CD4-positive, alpha-beta T cell (primary cell): ENCODE data around the gene DENND11. TPM values are rescaled to one million over a fixed set of nuclear protein-coding genes. Genes with fewer than 3 reads are reported as not detected.
"Not testable (repeated sequence)": the region's sequence is repeated elsewhere in the genome, so short reads cannot be mapped to it uniquely, and the experiment has no call there.

Experiments used
- ATAC-seq: fragments of 200-7000 bp; cut with Tn5 transposase; one replicate; pipeline ENCODE4 v1.10.0; 2022; ENCODE audit warnings: mild to moderate bottlenecking; ENCODE audit not compliant: poor library complexity
- CTCF ChIA-PET: fragments of 350-600 bp; sonication (Branson Sonifier 250); formaldehyde crosslinking; loops from one replicate; lab custom pipeline; 2021; ENCODE audit warnings: antibody characterized with exemption, inconsistent platforms; lab: Charles Lee
- POLR2A ChIA-PET: fragments of 350-600 bp; sonication (Branson Sonifier 250); formaldehyde crosslinking; loops from one replicate; lab custom pipeline; 2021; ENCODE audit warnings: antibody characterized with exemption, inconsistent platforms; lab: Charles Lee
- DNase-seq, 14 experiments: peaks; one replicate each; pipeline ENCODE4 v3.0.0-alpha.2; 2013 to 2020; ENCODE audit warnings: mixed read lengths in 2 of 14
- H3K27ac ChIP-seq, 2 donors: one replicate each; pipeline versions ENCODE4 v1.5.1 to v1.7.0; 2013; ENCODE audit warnings: low read length in 2 of 2, low read depth in 1 of 2, mild to moderate bottlenecking in 1 of 2
- H3K27me3 ChIP-seq, 2 experiments: 1 replicate in 1 of 2; 2 replicates in 1 of 2; pipeline versions ENCODE4 v1.6.1 to v1.7.0; 2013; ENCODE audit warnings: low read length in 2 of 2, control low read depth in 1 of 2, mild to moderate bottlenecking in 1 of 2, moderate library complexity in 1 of 2; ENCODE audit not compliant: insufficient read depth in 2 of 2, control insufficient read depth in 1 of 2
- H3K36me3 ChIP-seq: one replicate; pipeline ENCODE4 v1.6.1; 2013; ENCODE audit warnings: low read length, control low read depth; ENCODE audit not compliant: insufficient read depth
- H3K4me1 ChIP-seq: one replicate; pipeline ENCODE4 v1.6.1; 2013; ENCODE audit warnings: low read length, control low read depth; ENCODE audit not compliant: insufficient read depth
- H3K4me3 ChIP-seq: one replicate; pipeline ENCODE4 v1.5.1; 2013; ENCODE audit warnings: mild to moderate bottlenecking, low read length, moderate library complexity
- H3K9me3 ChIP-seq, 2 experiments: 1 replicate in 1 of 2; 2 replicates in 1 of 2; pipeline versions ENCODE4 v1.6.1 to v1.7.0; 2013; ENCODE audit warnings: low read length in 2 of 2, mild to moderate bottlenecking in 2 of 2, control low read depth in 1 of 2, moderate library complexity in 1 of 2; ENCODE audit not compliant: control insufficient read depth in 1 of 2, insufficient read depth in 1 of 2
- H3K27ac Mint-ChIP-seq: one replicate; pipeline ENCODE4 v1.8.0; 2020; ENCODE audit warnings: mixed read lengths
- H3K27me3 Mint-ChIP-seq: one replicate; pipeline ENCODE4 v1.8.0; 2021; ENCODE audit warnings: mixed read lengths
- H3K36me3 Mint-ChIP-seq: one replicate; pipeline ENCODE4 v1.8.0; 2021; ENCODE audit warnings: low read depth, mixed read lengths
- H3K4me1 Mint-ChIP-seq: one replicate; pipeline ENCODE4 v1.8.0; 2021; ENCODE audit warnings: low read depth, mixed read lengths
- H3K4me3 Mint-ChIP-seq: one replicate; pipeline ENCODE4 v1.8.0; 2020; ENCODE audit warnings: mild to moderate bottlenecking, mixed read lengths
- H3K9me3 Mint-ChIP-seq: one replicate; pipeline ENCODE4 v1.8.0; 2020; ENCODE audit warnings: mixed read lengths
- CTCF ChIP-seq: fragments of 200-600 bp; IDR thresholded peaks from one replicate; pipeline ENCODE4 v1.8.0; 2022; ENCODE audit warnings: antibody characterized with exemption, mild to moderate bottlenecking
- intact Hi-C, 2 experiments: fragments of 100-400 bp; cut with DNase I in 1 of 2; cut with micrococcal nuclease in 1 of 2; formaldehyde crosslinking; loops; one replicate each; pipeline versions ENCODE4 v1.15.1 to v1.9.0; 2023 to 2025; cut with DNase I, micrococcal nuclease
- total RNA-seq, 174 experiments: library from RNA in 2 of 174; stranded (reverse) in 2 of 174; gene quantifications; one replicate each; pipeline ENCODE4 v1.2.3 and lab custom pipeline; 2021 to 2026

Gene DENND11
- total RNA-seq, 2 experiments from 2014 or later: 39.2 to 41.1 TPM

- Histone ChIP-seq H3K4me3 (no peak overlapping the region), H3K27ac (no peak overlapping the region), H3K36me3 (peaks cover 13% of the 10 kb centered on the region), H3K9me3 (no peaks in the 10 kb centered on the region), H3K27me3 (no peaks in the 10 kb centered on the region), H3K4me1 (peaks cover 9% of the 10 kb centered on the region)
- intact Hi-C loops: no loop called here
- DNase-seq: no peak
- Mint-ChIP-seq H3K9me3 (no peaks in the 10 kb centered on the region), H3K27me3 (no peaks in the 10 kb centered on the region), H3K4me1 (peaks cover 78% of the 10 kb centered on the region), H3K36me3 (peaks cover 22% of the 10 kb centered on the region), H3K4me3 (no peak overlapping the region), H3K27ac (no peak overlapping the region)
- ChIA-PET CTCF (interaction anchor here (1.7 kb wide), 1 partner anchor 45 kb away, joined by 5 read pairs; the partner anchor contains the start of gene SSBP1), POLR2A (interaction anchor here (1.0 to 1.4 kb wide), 2 partner anchors 8 to 9 kb away, joined by 3 read pairs; no protein-coding TSS in a partner anchor)
- ATAC-seq: no peak
- no peak for TF ChIP-seq CTCF
Observed at GRCh38 chr7:141693082-141693481, 8.9 kb downstream of the DENND11 start.

DNA sequence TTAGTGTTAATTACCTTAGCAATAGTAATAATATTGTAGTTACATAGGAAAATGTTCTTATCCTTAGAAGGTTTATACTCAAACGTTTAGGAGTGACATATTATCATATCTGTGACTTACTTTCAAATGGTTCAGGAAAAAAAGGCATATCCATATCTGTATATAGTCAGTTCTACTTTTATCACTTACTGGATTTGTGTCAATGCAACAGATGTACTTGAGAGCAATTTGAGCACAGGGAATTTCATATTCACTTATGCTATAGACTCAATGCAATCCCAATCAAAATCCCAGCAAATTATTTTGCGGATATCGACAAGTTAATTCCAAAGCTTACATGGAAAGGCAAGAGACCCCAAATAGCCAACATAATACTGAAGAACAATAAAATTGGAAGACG is 10.0 kb downstream of the DENND11 start:
- ChIA-PET POLR2A (interaction anchor here (1.0 to 1.9 kb wide), 2 partner anchors 9 kb away, joined by 3 to 5 read pairs; partner anchors contain the start of gene DENND11), CTCF (no interaction called here)
- no peak for TF ChIP-seq CTCF
- H3K4me1 Mint-ChIP-seq: peaks cover 71% of the 10 kb centered on the region
- ATAC-seq (no peak), DNase-seq (no peak)
- H3K4me3 Mint-ChIP-seq: no peak overlapping the region
- no peak overlapping the region for H3K27ac ChIP-seq
- no peaks in the 10 kb centered on the region for H3K27me3 ChIP-seq
- H3K9me3 Mint-ChIP-seq: no peaks in the 10 kb centered on the region
- intact Hi-C loops: no loop called here
- peaks cover 28% of the 10 kb centered on the region for H3K36me3 Mint-ChIP-seq
- H3K27ac Mint-ChIP-seq: no peak overlapping the region
- H3K36me3 ChIP-seq: peaks cover 13% of the 10 kb centered on the region
- no peaks in the 10 kb centered on the region for H3K9me3 ChIP-seq
- H3K27me3 Mint-ChIP-seq: no peaks in the 10 kb centered on the region
- peaks cover 3% of the 10 kb centered on the region for H3K4me1 ChIP-seq
- no peak overlapping the region for H3K4me3 ChIP-seq

DNA sequence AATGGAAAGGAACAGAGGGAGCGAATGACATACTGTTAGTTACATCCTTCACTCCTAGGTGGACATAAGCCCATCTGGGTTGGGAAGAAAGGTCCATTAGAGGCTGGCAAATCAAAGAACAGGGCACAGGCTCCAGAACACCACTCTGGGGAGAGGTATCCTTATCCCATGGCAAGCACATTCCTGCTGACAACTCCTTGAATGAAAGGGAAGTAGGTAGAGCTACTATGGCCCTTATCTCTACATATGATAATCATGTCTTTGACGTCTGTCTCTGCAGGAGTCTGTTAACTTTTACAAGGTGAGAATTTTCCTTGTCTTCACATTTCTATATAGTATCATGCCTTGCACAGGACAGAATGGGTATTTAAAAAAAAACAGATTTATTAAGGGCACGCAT is 10.4 kb downstream of the DENND11 start:
- Histone ChIP-seq H3K9me3 (no peaks in the 10 kb centered on the region), H3K4me3 (no peak overlapping the region), H3K4me1 (no peaks in the 10 kb centered on the region), H3K27ac (no peak overlapping the region), H3K27me3 (no peaks in the 10 kb centered on the region), H3K36me3 (peaks cover 15% of the 10 kb centered on the region)
- Mint-ChIP-seq H3K27ac (no peak overlapping the region), H3K27me3 (no peaks in the 10 kb centered on the region), H3K4me1 (peaks cover 71% of the 10 kb centered on the region), H3K36me3 (peaks cover 32% of the 10 kb centered on the region), H3K9me3 (no peaks in the 10 kb centered on the region), H3K4me3 (no peak overlapping the region)
- ATAC-seq (no peak), DNase-seq (no peak)
- intact Hi-C loops: no loop called here
- CTCF ChIA-PET: no interaction called here
- POLR2A ChIA-PET: interaction anchor here (1.9 kb wide), 1 partner anchor 10 kb away, joined by 5 read pairs; the partner anchor contains the start of gene DENND11
- no peak for TF ChIP-seq CTCF

DNA sequence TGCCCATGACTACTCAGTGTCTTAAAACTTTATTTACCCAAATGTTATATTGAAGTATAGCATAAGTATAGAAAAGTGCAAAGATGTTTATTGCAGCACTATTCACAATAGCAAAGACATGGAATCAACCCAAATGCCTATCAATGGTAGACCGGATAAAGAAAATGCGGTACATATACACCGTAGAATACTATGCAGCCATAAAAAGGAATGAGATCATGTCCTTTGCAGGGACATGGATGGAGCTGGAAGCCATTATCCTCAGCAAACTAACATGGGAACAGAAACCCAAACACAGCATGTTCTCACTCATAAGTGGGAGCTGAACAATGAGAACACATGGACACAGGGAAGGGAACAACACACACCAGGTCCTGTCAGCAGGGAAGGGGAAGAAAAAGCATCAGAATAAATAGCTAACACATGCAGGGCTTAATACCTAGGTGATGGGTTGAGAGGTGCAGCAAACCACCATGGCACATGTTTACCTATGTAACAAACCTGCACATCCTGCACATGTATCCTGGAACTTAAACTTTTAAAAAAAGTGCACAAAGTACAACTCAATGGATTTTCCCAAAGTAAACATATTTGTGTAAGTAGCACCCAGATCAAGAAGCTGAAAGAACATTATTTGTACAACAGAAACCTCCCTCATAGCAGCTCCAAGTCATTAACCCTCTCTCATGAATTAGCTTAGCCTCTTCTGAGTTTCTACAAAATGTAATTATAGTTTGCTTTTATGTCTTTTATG is 12.7 kb downstream of the DENND11 start:
- H3K27me3 ChIP-seq, DNase-seq, H3K4me3 ChIP-seq, H3K27ac ChIP-seq, H3K4me3 Mint-ChIP-seq, H3K27me3 Mint-ChIP-seq, intact Hi-C loops, H3K27ac Mint-ChIP-seq, H3K9me3 ChIP-seq, ATAC-seq, H3K9me3 Mint-ChIP-seq, H3K4me1 ChIP-seq: not testable (repeated sequence)
- peaks cover 48% of the 10 kb centered on the region for H3K4me1 Mint-ChIP-seq
- ChIA-PET CTCF (interaction anchor here (0.6 kb wide), 1 partner anchor 41 kb away, joined by 3 read pairs; no protein-coding TSS in a partner anchor), POLR2A (interaction anchor here (0.9 kb wide), 1 partner anchor 9 kb away, joined by 3 read pairs; no protein-coding TSS in a partner anchor)
- H3K36me3 ChIP-seq: peaks cover 26% of the 10 kb centered on the region
- peaks cover 38% of the 10 kb centered on the region for H3K36me3 Mint-ChIP-seq
